COR-L47 (cell line): ENCODE data around the gene OAT.
"Not testable (repeated sequence)": the region's sequence is repeated elsewhere in the genome, so short reads cannot be mapped to it uniquely, and the experiment has no call there.

Experiments
- DNase-seq: peaks from one replicate; lab custom pipeline; 2025; lab: John Stamatoyannopoulos, UW

The OAT gene

GRCh38 chr10:124447751-124448466 is 29.2 kb upstream of the OAT start:
- no peak for DNase-seq

GRCh38 chr10:124446830-124447750 is 28.4 kb upstream of the OAT start:
- no peak for DNase-seq

GRCh38 chr10:124441694-124442093 is 23.0 kb upstream of the OAT start:
- DNase-seq, result not testable (repeated sequence)

- no peak for DNase-seq
These were observed 17.5 kb upstream of the OAT start for GRCh38 chr10:124436191-124436638.

- DNase-seq, result not testable (repeated sequence)
These were observed 17.0 kb upstream of the OAT start for GRCh38 chr10:124435683-124436082.

GRCh38 chr10:124433461-124433860 is 14.7 kb upstream of the OAT start:
- DNase-seq, result no peak

- no peak for DNase-seq
These were observed 11.4 kb upstream of the OAT start for GRCh38 chr10:124430077-124430476.

GRCh38 chr10:124429576-124429975 is 10.9 kb upstream of the OAT start:
- DNase-seq, result no peak

- DNase-seq, result no peak
These were observed 9.6 kb upstream of the OAT start for GRCh38 chr10:124428207-124428777.

GRCh38 chr10:124425227-124425962 is 6.7 kb upstream of the OAT start:
- no peak for DNase-seq

- DNase-seq, result no peak
These were observed 5.1 kb upstream of the OAT start for GRCh38 chr10:124423813-124424212.

- no peak for DNase-seq
These were observed 4.0 kb upstream of the OAT start for GRCh38 chr10:124422742-124423141.

GRCh38 chr10:124420254-124420653 is 1.5 kb upstream of the OAT start:
- DNase-seq, result no peak

GRCh38 chr10:124419635-124420034 is 912 bp upstream of the OAT start:
- DNase-seq, result no peak

GRCh38 chr10:124417895-124418725 is 613 bp downstream of the OAT start:
- no peak for DNase-seq

GRCh38 chr10:124416733-124417132 is 2.0 kb downstream of the OAT start:
- no peak for DNase-seq

- DNase-seq, result no peak
These were observed 3.5 kb downstream of the OAT start for GRCh38 chr10:124415210-124415609.

- no peak for DNase-seq
These were observed 4.6 kb downstream of the OAT start for GRCh38 chr10:124414076-124414475.

GRCh38 chr10:124409696-124410095 is 9.0 kb downstream of the OAT start:
- DNase-seq, result no peak

GRCh38 chr10:124408357-124408756 is 10.4 kb downstream of the OAT start:
- DNase-seq, result no peak

GRCh38 chr10:124407456-124407855 is 11.3 kb downstream of the OAT start:
- no peak for DNase-seq
